Pancreas (tissue), 10 donors: Measurements from ENCODE around the gene BABAM2. TPM values are rescaled to one million over a fixed set of nuclear protein-coding genes. Genes with fewer than 3 reads are reported as not detected.

Experiments
- ATAC-seq, 4 donors: fragments of 200-7000 bp; cut with Tn5 transposase; one replicate each; pipeline versions ENCODE4 v1.8.0 to v1.9.1; 2020; ENCODE audit warnings: mild to moderate bottlenecking in 4 of 4, moderate library complexity in 4 of 4
- DNase-seq, 6 donors: peaks; one replicate each; pipeline ENCODE4 v3.0.0-alpha.2; 2020
- FAIRE-seq: peaks from 2 replicates; lab custom pipeline; 2012; peaks lifted over from hg19 to GRCh38; lab: Jason Lieb, UNC
- H3K27ac ChIP-seq, 4 donors: fragments of 200-600 bp; sonication (generic); 1 replicate in 3 of 4; 2 replicates in 1 of 4; pipeline versions ENCODE4 v1.5.0 to v1.8.0; 2020
- H3K27me3 ChIP-seq, 4 donors: fragments of 200-600 bp; one replicate each; pipeline ENCODE4 v1.8.0; 2021
- H3K36me3 ChIP-seq, 3 donors: fragments of 200-600 bp; sonication (generic) in 1 of 3; one replicate each; pipeline versions ENCODE4 v1.5.0 to v1.8.0; 2020 to 2021
- H3K4me1 ChIP-seq, 3 donors: fragments of 200-600 bp; one replicate each; pipeline ENCODE4 v1.8.0; 2021
- H3K4me3 ChIP-seq, 4 donors: fragments of 200-600 bp; sonication (generic) in 2 of 4; one replicate each; pipeline versions ENCODE4 v1.5.0 to v1.8.0; 2020 to 2021
- H3K9me3 ChIP-seq, 4 donors: fragments of 200-600 bp; one replicate each; pipeline ENCODE4 v1.8.0; 2021
- WGBS, 2 donors: extraction: QIAGEN DNeasy Blood & Tissue Kit; methylation state at CpG; one replicate each; pipeline ENCODE4 v1.1.7; 2013; 5-methylcytosine and 5-hydroxymethylcytosine counted together
- intact Hi-C, 3 donors: fragments of 100-400 bp; cut with DNase I; formaldehyde crosslinking; loops; one replicate each; pipeline versions ENCODE4 v1.11.1 to v1.14.2; 2022
- polyA plus RNA-seq, 2 donors: library from polyadenylated mRNA; stranded (reverse); fragments of 200-250 nt; gene quantifications; one replicate each; pipeline ENCODE4 v1.2.3, GENCODE V29; 2013
- total RNA-seq, 6 donors: library from RNA; stranded (reverse); fragmentation: NEBNext Ultra II Directional in 4 of 6; extraction: Animal tissue kit (Norgen Biotek cat#: 25700) in 4 of 6; gene quantifications; one replicate each; pipeline versions ENCODE4 v1.2.1 to v1.2.4, GENCODE V29; 2021 to 2023
- TF ChIP-seq, protein P1 (sequence below), 4 donors: fragments of 200-600 bp; sonication (generic) in 3 of 4; IDR thresholded peaks; one replicate each; pipeline versions ENCODE4 v1.5.0 to v1.8.0; 2021; ENCODE audit warnings: antibody characterized with exemption in 4 of 4
- donor health status: healthy with polysubstance abuse.
- donor health status: DM: no; HTN: no; CAD: no; lungs with moderate emphysema.
- donor health status: DM: no; HTN: no; CAD: no.
- donor health status: control.
- donor health status: control.
- donor health status: Bipolar disorder and iron deficiency.
- donor health status: DM: yes; HTN: yes; CAD: no.
- donor health status: DM: no; HTN: no; CAD: no.
- donor health status: DM: no; HTN: no; CAD: no.
- donor health status: DM: yes; HTN: yes; CAD: no.

BABAM2 gene
- total and polyA plus RNA-seq, 8 donors: 9.4 to 21.3 (median 15.6) TPM

DNA sequence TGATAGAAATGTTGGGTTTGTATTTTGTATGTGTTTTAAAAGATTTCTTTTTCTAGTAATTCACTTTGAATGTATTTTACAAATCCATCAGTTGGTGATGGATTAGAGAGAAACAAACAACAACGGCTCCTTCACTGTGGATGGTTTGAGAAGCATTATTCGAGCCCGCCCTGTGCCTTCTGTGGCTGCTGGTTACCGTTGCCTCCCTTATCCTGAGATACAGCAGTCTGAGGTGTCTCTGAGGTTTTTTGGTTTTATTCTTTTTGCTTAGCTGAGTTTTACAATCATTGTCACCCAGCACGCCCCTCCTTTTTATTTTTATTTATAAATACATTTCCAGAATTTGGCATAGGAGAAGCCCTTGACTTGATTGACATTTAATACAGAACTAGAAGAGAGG, 168.3 kb downstream of the BABAM2 start:
- H3K36me3 ChIP-seq: no peaks in the 10 kb centered on the region
- H3K4me1 ChIP-seq: no peaks in the 10 kb centered on the region
- no peak for FAIRE-seq
- no peak for ATAC-seq
- intact Hi-C loops: no loop called here
- H3K27ac ChIP-seq: no peak overlapping the region
- 97% methylated on average over 5 of the region's 5 CpGs for WGBS, 2 donors
- no peaks in the 10 kb centered on the region for H3K9me3 ChIP-seq
- TF ChIP-seq, protein P1, sequence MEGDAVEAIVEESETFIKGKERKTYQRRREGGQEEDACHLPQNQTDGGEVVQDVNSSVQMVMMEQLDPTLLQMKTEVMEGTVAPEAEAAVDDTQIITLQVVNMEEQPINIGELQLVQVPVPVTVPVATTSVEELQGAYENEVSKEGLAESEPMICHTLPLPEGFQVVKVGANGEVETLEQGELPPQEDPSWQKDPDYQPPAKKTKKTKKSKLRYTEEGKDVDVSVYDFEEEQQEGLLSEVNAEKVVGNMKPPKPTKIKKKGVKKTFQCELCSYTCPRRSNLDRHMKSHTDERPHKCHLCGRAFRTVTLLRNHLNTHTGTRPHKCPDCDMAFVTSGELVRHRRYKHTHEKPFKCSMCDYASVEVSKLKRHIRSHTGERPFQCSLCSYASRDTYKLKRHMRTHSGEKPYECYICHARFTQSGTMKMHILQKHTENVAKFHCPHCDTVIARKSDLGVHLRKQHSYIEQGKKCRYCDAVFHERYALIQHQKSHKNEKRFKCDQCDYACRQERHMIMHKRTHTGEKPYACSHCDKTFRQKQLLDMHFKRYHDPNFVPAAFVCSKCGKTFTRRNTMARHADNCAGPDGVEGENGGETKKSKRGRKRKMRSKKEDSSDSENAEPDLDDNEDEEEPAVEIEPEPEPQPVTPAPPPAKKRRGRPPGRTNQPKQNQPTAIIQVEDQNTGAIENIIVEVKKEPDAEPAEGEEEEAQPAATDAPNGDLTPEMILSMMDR (IDR thresholded peaks at IDR 0.05): no peak
- H3K27me3 ChIP-seq: no peaks in the 10 kb centered on the region
- no peak overlapping the region for H3K4me3 ChIP-seq
- DNase-seq: no peak

DNA sequence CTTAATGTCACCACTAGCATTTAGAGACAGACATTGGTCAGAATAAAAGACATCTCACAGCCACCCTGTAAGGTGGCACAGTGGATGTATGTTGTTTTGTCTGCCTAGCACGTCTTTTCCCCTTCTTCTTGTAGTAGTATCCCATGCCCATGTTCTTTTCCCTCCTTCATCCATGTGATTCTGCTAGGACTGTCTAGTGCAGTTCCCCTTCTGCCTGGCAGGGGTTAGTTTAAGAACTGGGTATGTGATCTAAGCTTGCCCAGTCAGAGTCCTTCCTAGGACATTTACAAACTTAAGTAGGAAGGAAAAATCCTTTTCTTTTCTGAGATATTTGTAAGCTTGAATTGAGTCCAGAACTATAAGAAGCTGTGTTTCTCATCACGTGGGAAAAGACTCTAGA, 172.3 kb downstream of the BABAM2 start:
- 93% methylated on average over 2 of the region's 2 CpGs for WGBS, 2 donors
- TF ChIP-seq, protein P1 (IDR thresholded peaks at IDR 0.05): no peak
- Histone ChIP-seq H3K27ac (no peak overlapping the region), H3K27me3 (no peaks in the 10 kb centered on the region), H3K9me3 (no peaks in the 10 kb centered on the region), H3K4me1 (no peaks in the 10 kb centered on the region), H3K36me3 (no peaks in the 10 kb centered on the region), H3K4me3 (no peak overlapping the region)
- no peak for DNase-seq
- intact Hi-C loops: no loop called here
- no peak for FAIRE-seq
- no peak for ATAC-seq

GRCh38 chr2:28063492-28063962, 173.0 kb downstream of the BABAM2 start:
- intact Hi-C loops: no loop called here
- ATAC-seq (no peak), FAIRE-seq (no peak), DNase-seq (no peak)
- Histone ChIP-seq H3K4me3 (no peak overlapping the region), H3K36me3 (no peaks in the 10 kb centered on the region), H3K27ac (no peak overlapping the region), H3K9me3 (no peaks in the 10 kb centered on the region), H3K4me1 (no peaks in the 10 kb centered on the region), H3K27me3 (no peaks in the 10 kb centered on the region)
- TF ChIP-seq, protein P1 (IDR thresholded peaks at IDR 0.05): no peak

- DNase-seq: no peak
- Histone ChIP-seq H3K36me3 (no peaks in the 10 kb centered on the region), H3K9me3 (no peaks in the 10 kb centered on the region), H3K27ac (no peak overlapping the region), H3K4me1 (no peaks in the 10 kb centered on the region), H3K27me3 (no peaks in the 10 kb centered on the region), H3K4me3 (no peak overlapping the region)
- intact Hi-C loops: no loop called here
- 92 to 94% methylated on average over 1 of the region's 1 CpG for WGBS, 2 donors
- TF ChIP-seq, protein P1 (IDR thresholded peaks at IDR 0.05): no peak
- no peak for FAIRE-seq
- no peak for ATAC-seq
These were observed 177.1 kb downstream of the BABAM2 start for GRCh38 chr2:28067602-28068001.

DNA sequence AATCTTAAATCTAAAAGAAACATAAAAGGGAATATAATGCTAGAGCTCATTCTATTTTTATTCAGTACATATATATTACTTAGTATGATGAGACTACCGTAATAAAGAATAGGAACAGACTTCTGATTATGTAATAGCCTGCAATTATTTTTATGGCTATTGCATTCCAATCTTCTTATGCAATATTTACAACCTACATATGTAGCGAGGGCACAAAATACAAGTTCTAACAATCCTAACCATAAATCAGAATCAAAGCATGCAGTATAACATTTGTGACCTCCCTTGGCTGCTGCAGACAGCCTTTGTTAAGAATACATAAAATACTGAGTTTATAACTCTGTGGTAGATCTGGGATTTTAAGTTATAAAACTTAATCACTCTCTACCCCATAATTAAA, 177.6 kb downstream of the BABAM2 start:
- H3K27me3 ChIP-seq: no peaks in the 10 kb centered on the region
- no peak for FAIRE-seq
- ATAC-seq: no peak
- DNase-seq: no peak
- no peak overlapping the region for H3K4me3 ChIP-seq
- WGBS, 2 donors: 82 to 90% methylated on average over 2 of the region's 2 CpGs
- no peaks in the 10 kb centered on the region for H3K9me3 ChIP-seq
- H3K27ac ChIP-seq: no peak overlapping the region
- TF ChIP-seq, protein P1 (IDR thresholded peaks at IDR 0.05): no peak
- H3K36me3 ChIP-seq: no peaks in the 10 kb centered on the region
- H3K4me1 ChIP-seq: no peaks in the 10 kb centered on the region
- intact Hi-C loops: no loop called here
